GM13977 (cell line): Measurements from ENCODE around the gene C15orf39.

Source experiments
- DNase-seq: peaks from one replicate; pipeline ENCODE4 v3.0.0; 2012; ENCODE audit warnings: low spot score
- in situ Hi-C: fragments of 300-500 bp; cut with MboI; formaldehyde crosslinking; loops from one replicate; pipeline ENCODE4 v1.12.0; 2022; ENCODE audit warnings: low sequenced_read_pairs, low pct_unique_long_range_greater_than_20kb, mixed read lengths, inconsistent platforms; ENCODE audit not compliant: unreplicated experiment
- TF ChIP-seq, protein P1 (sequence below): IDR thresholded peaks from 2 replicates; pipeline ENCODE4 v1.5.1; 2012; ENCODE audit warnings: mild to moderate bottlenecking, control low read depth; ENCODE audit not compliant: insufficient read depth; ENCODE audit errors: extremely low read depth, missing control alignments

Gene C15orf39

GRCh38 chr15:75174102-75174501, 27.6 kb upstream of the C15orf39 start:
- TF ChIP-seq, protein P1, sequence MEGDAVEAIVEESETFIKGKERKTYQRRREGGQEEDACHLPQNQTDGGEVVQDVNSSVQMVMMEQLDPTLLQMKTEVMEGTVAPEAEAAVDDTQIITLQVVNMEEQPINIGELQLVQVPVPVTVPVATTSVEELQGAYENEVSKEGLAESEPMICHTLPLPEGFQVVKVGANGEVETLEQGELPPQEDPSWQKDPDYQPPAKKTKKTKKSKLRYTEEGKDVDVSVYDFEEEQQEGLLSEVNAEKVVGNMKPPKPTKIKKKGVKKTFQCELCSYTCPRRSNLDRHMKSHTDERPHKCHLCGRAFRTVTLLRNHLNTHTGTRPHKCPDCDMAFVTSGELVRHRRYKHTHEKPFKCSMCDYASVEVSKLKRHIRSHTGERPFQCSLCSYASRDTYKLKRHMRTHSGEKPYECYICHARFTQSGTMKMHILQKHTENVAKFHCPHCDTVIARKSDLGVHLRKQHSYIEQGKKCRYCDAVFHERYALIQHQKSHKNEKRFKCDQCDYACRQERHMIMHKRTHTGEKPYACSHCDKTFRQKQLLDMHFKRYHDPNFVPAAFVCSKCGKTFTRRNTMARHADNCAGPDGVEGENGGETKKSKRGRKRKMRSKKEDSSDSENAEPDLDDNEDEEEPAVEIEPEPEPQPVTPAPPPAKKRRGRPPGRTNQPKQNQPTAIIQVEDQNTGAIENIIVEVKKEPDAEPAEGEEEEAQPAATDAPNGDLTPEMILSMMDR, result no peak
- no peak for DNase-seq
- in situ Hi-C loops, result loop anchor here (25.0 kb wide), 1 partner anchor 138 kb away; no protein-coding TSS in a partner anchor

GRCh38 chr15:75174729-75175128, 27.0 kb upstream of the C15orf39 start:
- in situ Hi-C loops, result loop anchor here (25.0 kb wide), 1 partner anchor 138 kb away; no protein-coding TSS in a partner anchor
- DNase-seq, result no peak
- TF ChIP-seq, protein P1, result no peak

DNA sequence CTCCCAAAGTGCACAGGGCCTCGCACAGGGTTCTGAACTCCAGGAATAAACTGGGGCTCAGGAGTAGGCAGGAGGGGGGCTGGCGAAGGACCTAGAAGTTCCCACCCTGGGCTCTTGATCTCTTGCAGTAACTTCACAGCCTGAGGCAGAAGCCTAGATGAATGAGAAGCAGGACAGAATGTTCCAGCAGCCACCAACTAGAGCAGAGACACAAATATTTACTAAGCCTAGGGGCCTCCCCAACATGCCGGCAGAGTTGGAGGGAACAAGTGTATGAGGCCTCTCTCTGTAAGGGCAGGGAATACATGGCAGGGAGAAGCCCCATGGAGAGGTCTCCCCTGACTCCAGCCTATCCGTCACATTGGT, 25.3 kb upstream of the C15orf39 start:
- DNase-seq, result no peak
- in situ Hi-C loops, result no loop called here
- TF ChIP-seq, protein P1, result no peak

- DNase-seq, result no peak
- in situ Hi-C loops, result no loop called here
- TF ChIP-seq, protein P1, result no peak
Measured at GRCh38 chr15:75177360-75178071, 24.2 kb upstream of the C15orf39 start.

DNA sequence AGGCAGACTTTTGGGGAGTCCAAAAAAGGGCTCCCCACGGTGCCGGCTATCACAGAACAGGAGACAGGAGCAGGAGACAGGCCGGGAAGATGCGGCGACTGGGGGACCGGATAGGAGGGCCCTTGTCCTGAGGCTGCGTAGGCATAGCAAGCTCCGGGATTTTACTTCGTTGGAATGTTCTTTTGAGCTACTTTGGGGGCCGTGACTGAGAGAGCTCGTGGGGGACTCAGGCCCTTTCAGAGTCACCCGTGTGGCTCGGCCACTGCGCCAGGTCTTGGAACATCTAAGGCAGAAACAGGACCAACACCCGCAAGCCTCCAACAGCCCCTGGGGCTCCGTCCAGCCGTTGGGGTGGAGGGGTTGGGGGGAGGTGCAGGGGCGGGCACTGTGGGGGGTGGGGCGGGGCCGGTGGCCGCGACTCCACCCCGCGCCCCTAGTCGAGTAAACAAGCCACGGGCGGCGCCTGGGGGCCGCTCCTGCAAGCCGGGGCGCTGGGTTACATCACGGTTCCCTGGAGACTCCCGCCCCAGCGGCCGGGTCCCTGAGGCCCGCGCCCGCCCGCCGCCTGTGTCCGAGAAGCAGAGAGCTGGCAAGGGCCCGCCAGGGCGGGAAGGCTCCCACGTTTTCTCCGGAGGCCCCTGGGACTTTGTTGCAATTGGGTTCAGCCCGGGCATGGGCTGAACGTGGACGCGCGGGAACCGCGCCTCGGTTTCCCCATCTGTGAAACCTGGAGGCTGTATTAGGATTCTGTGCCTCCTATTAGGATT, 23.3 kb upstream of the C15orf39 start:
- TF ChIP-seq, protein P1, result no peak
- peak; percentile 76 for DNase-seq
- in situ Hi-C loops, result no loop called here

- DNase-seq, result no peak
- in situ Hi-C loops, result no loop called here
Measured at GRCh38 chr15:75178938-75179745, 22.5 kb upstream of the C15orf39 start.

More at GRCh38 chr15:75178938-75179745, 22.5 kb upstream of the C15orf39 start:
- TF ChIP-seq, protein P1, result no peak
